Osteocyte (in vitro differentiated cells): ENCODE data around the gene DAPK1. TPM values are rescaled to one million over a fixed set of nuclear protein-coding genes. Genes with fewer than 3 reads are reported as not detected.
A peak's percentile ranks its signal among the peaks of the same experiment; 100 is the strongest.

Source experiments
- DNase-seq: peaks from one replicate; pipeline ENCODE4 v3.0.0; 2021; ENCODE audit warnings: mixed read lengths; ENCODE audit not compliant: unreplicated experiment; ENCODE audit errors: extremely low spot score
- H3K27ac Mint-ChIP-seq: one replicate; pipeline ENCODE4 v1.8.0; 2021; ENCODE audit warnings: mild to moderate bottlenecking, mixed read lengths; ENCODE audit not compliant: unreplicated experiment
- H3K27me3 Mint-ChIP-seq: one replicate; pipeline ENCODE4 v1.8.0; 2021; ENCODE audit warnings: mixed read lengths; ENCODE audit not compliant: unreplicated experiment
- H3K36me3 Mint-ChIP-seq: one replicate; pipeline ENCODE4 v1.8.0; 2021; ENCODE audit warnings: mixed read lengths; ENCODE audit not compliant: unreplicated experiment
- H3K4me1 Mint-ChIP-seq: one replicate; pipeline ENCODE4 v1.8.0; 2021; ENCODE audit warnings: mixed read lengths; ENCODE audit not compliant: unreplicated experiment
- H3K4me3 Mint-ChIP-seq: one replicate; pipeline ENCODE4 v1.8.0; 2021; ENCODE audit warnings: mild to moderate bottlenecking, moderate library complexity, mixed read lengths; ENCODE audit not compliant: unreplicated experiment
- H3K9me3 Mint-ChIP-seq: one replicate; pipeline ENCODE4 v1.8.0; 2021; ENCODE audit warnings: mixed read lengths; ENCODE audit not compliant: unreplicated experiment
- CTCF ChIP-seq: fragments of 200-600 bp; sonication (generic); IDR thresholded peaks from 2 replicates; pipeline ENCODE4 v1.5.0; 2021; ENCODE audit warnings: antibody characterized with exemption, mild to moderate bottlenecking, moderate library complexity
- total RNA-seq: library from RNA; stranded (reverse); gene quantifications from 2 replicates; pipeline ENCODE4 v1.2.1, GENCODE V29; 2021

The DAPK1 gene
- total RNA-seq, 1 donor from 2014 or later, result 304 TPM

- Mint-ChIP-seq H3K36me3 (peaks cover 8% of the 10 kb centered on the region), H3K4me3 (no peak overlapping the region), H3K4me1 (peaks cover 57% of the 10 kb centered on the region), H3K27ac (no peak overlapping the region), H3K9me3 (no peaks in the 10 kb centered on the region), H3K27me3 (no peaks in the 10 kb centered on the region)
- TF ChIP-seq CTCF, result no peak
- DNase-seq, result no peak
These were observed 89.2 kb downstream of the DAPK1 start for GRCh38 chr9:87586731-87587355.

GRCh38 chr9:87587356-87587745 lies 89.7 kb downstream of the DAPK1 start:
- H3K9me3 Mint-ChIP-seq, result no peaks in the 10 kb centered on the region
- TF ChIP-seq CTCF, result no peak
- H3K36me3 Mint-ChIP-seq, result peaks cover 8% of the 10 kb centered on the region
- H3K4me3 Mint-ChIP-seq, result no peak overlapping the region
- peaks cover 53% of the 10 kb centered on the region for H3K4me1 Mint-ChIP-seq
- H3K27me3 Mint-ChIP-seq, result no peaks in the 10 kb centered on the region
- no peak overlapping the region for H3K27ac Mint-ChIP-seq
- DNase-seq, result no peak

GRCh38 chr9:87587864-87588263 lies 90.2 kb downstream of the DAPK1 start:
- Mint-ChIP-seq H3K9me3 (no peaks in the 10 kb centered on the region), H3K36me3 (peaks cover 12% of the 10 kb centered on the region), H3K4me3 (no peak overlapping the region), H3K27me3 (no peaks in the 10 kb centered on the region), H3K4me1 (peaks cover 53% of the 10 kb centered on the region), H3K27ac (peak overlapping the region; percentile 74)
- TF ChIP-seq CTCF, result no peak
- DNase-seq, result no peak

- Mint-ChIP-seq H3K4me1 (peaks cover 53% of the 10 kb centered on the region), H3K9me3 (no peaks in the 10 kb centered on the region), H3K27ac (peak overlapping the region; percentile 74), H3K4me3 (no peak overlapping the region), H3K36me3 (peaks cover 15% of the 10 kb centered on the region), H3K27me3 (no peaks in the 10 kb centered on the region)
- TF ChIP-seq CTCF, result no peak
- no peak for DNase-seq
These were observed 90.7 kb downstream of the DAPK1 start for GRCh38 chr9:87588339-87588738.

- Mint-ChIP-seq H3K27ac (no peak overlapping the region), H3K9me3 (no peaks in the 10 kb centered on the region), H3K4me1 (peaks cover 57% of the 10 kb centered on the region), H3K36me3 (peaks cover 25% of the 10 kb centered on the region), H3K27me3 (no peaks in the 10 kb centered on the region), H3K4me3 (no peak overlapping the region)
- DNase-seq, result peak; percentile 32
- no peak for TF ChIP-seq CTCF
These were observed 93.3 kb downstream of the DAPK1 start for GRCh38 chr9:87590996-87591395.
